Measurements from ENCODE around the gene LILRB2.
"Not testable (repeated sequence)": the region's sequence is repeated elsewhere in the genome, so short reads cannot be mapped to it uniquely, and the experiment has no call there.

LILRB2 gene

GRCh38 chr19:54281007-54281728, at the start of gene LILRB2:
Gene LILRB2, minus strand, starts transcription at chr19:54281110. Its CDS starts 614 bp downstream, at chr19:54280496.
- DNase-seq (ENCODE audit: low read depth in 2 of 2): no peak

- DNase-seq (ENCODE audit: low read depth in 2 of 2): no peak
These were observed 48.7 kb upstream of the LILRB2 start for GRCh38 chr19:54329476-54330165.

- DNase-seq (ENCODE audit: low read depth in 2 of 2): not testable (repeated sequence)
These were observed 47.9 kb upstream of the LILRB2 start for GRCh38 chr19:54328781-54329180.

GRCh38 chr19:54325631-54326030, 44.7 kb upstream of the LILRB2 start:
- DNase-seq (ENCODE audit: low read depth in 2 of 2): no peak

GRCh38 chr19:54325194-54325621, 44.3 kb upstream of the LILRB2 start:
- peak in 1 of 2 donors; percentile 19 for DNase-seq (ENCODE audit: low read depth in 2 of 2)

- DNase-seq (ENCODE audit: low read depth in 2 of 2): no peak
These were observed 43.2 kb upstream of the LILRB2 start for GRCh38 chr19:54324071-54324470.

GRCh38 chr19:54322934-54323333, 42.0 kb upstream of the LILRB2 start:
- DNase-seq (ENCODE audit: low read depth in 2 of 2): not testable (repeated sequence)

- DNase-seq (ENCODE audit: low read depth in 2 of 2): not testable (repeated sequence)
These were observed 41.4 kb upstream of the LILRB2 start for GRCh38 chr19:54322295-54322694.

GRCh38 chr19:54319892-54320670, 39.2 kb upstream of the LILRB2 start:
- no peak for DNase-seq (ENCODE audit: low read depth in 2 of 2)

- no peak for DNase-seq (ENCODE audit: low read depth in 2 of 2)
These were observed 38.1 kb upstream of the LILRB2 start for GRCh38 chr19:54319049-54319448.

- DNase-seq (ENCODE audit: low read depth in 2 of 2): no peak
These were observed 37.0 kb upstream of the LILRB2 start for GRCh38 chr19:54317965-54318240.

- no peak for DNase-seq (ENCODE audit: low read depth in 2 of 2)
These were observed 36.4 kb upstream of the LILRB2 start for GRCh38 chr19:54317108-54317964.

GRCh38 chr19:54316746-54317107, 35.8 kb upstream of the LILRB2 start:
- no peak for DNase-seq (ENCODE audit: low read depth in 2 of 2)

GRCh38 chr19:54315956-54316355, 35.0 kb upstream of the LILRB2 start:
- DNase-seq (ENCODE audit: low read depth in 2 of 2): no peak

GRCh38 chr19:54312436-54313377, 31.8 kb upstream of the LILRB2 start, which contains the start of gene LILRA5:
Gene LILRA5, minus strand, starts transcription at chr19:54313166. Its CDS starts 147 bp downstream, at chr19:54313019.
- DNase-seq (ENCODE audit: low read depth in 2 of 2): no peak

- no peak for DNase-seq (ENCODE audit: low read depth in 2 of 2)
These were observed 31.1 kb upstream of the LILRB2 start for GRCh38 chr19:54312011-54312410.

GRCh38 chr19:54311486-54311885, 30.6 kb upstream of the LILRB2 start:
- DNase-seq (ENCODE audit: low read depth in 2 of 2): no peak

- no peak for DNase-seq (ENCODE audit: low read depth in 2 of 2)
These were observed 29.6 kb upstream of the LILRB2 start for GRCh38 chr19:54310543-54310942.

- no peak for DNase-seq (ENCODE audit: low read depth in 2 of 2)
These were observed 28.9 kb upstream of the LILRB2 start for GRCh38 chr19:54309811-54310210.

- no peak for DNase-seq (ENCODE audit: low read depth in 2 of 2)
These were observed 26.6 kb upstream of the LILRB2 start for GRCh38 chr19:54307389-54308020.
